MM.1S (cell line): ENCODE results near the gene TPSAB1.
"Not testable (repeated sequence)": the region's sequence is repeated elsewhere in the genome, so short reads cannot be mapped to it uniquely, and the experiment has no call there.

Experiments
- DNase-seq: peaks from one replicate; pipeline ENCODE4 v3.0.0-alpha.2; 2015
- H2AFZ ChIP-seq: fragments of 300-600 bp; sonication (generic); 2 replicates; pipeline ENCODE4 v1.6.0; 2016; ENCODE audit warnings: antibody characterized with exemption, low read length
- H3F3A ChIP-seq: fragments of 300-600 bp; sonication (generic); 2 replicates; pipeline ENCODE4 v1.6.1; 2016; ENCODE audit warnings: mild to moderate bottlenecking, antibody characterized with exemption, low read length, moderate library complexity, mixed read lengths; ENCODE audit not compliant: insufficient read depth
- H3K27ac ChIP-seq: fragments of 300-600 bp; sonication (generic); 2 replicates; pipeline ENCODE4 v1.5.1; 2016; ENCODE audit warnings: mild to moderate bottlenecking, low read length
- H3K27me3 ChIP-seq: fragments of 300-600 bp; sonication (generic); replicated peaks from 2 replicates; pipeline ENCODE4 v1.6.0; 2016; ENCODE audit warnings: low read length; ENCODE audit not compliant: insufficient read depth
- H3K36me3 ChIP-seq: fragments of 300-600 bp; sonication (generic); replicated peaks from 2 replicates; pipeline ENCODE4 v1.6.1; 2016; ENCODE audit warnings: mild to moderate bottlenecking, low read length, mixed read lengths; ENCODE audit not compliant: insufficient read depth
- H3K4me1 ChIP-seq: fragments of 300-600 bp; sonication (generic); 2 replicates; pipeline ENCODE4 v1.6.1; 2016; ENCODE audit warnings: low read length, mixed read lengths
- H3K4me2 ChIP-seq: fragments of 300-600 bp; sonication (generic); 2 replicates; pipeline ENCODE4 v1.6.0; 2016; ENCODE audit warnings: low read depth, low read length
- H3K4me3 ChIP-seq: fragments of 300-600 bp; sonication (generic); 2 replicates; pipeline ENCODE4 v1.5.1; 2016; ENCODE audit warnings: low read length, mixed read lengths
- H3K79me2 ChIP-seq: fragments of 300-600 bp; sonication (generic); 2 replicates; pipeline ENCODE4 v1.6.1; 2016; ENCODE audit warnings: mixed run types, low read length, mixed read lengths
- H3K9ac ChIP-seq: fragments of 300-600 bp; sonication (generic); 2 replicates; pipeline ENCODE4 v1.6.1; 2016; ENCODE audit warnings: low read length, mixed read lengths
- H3K9me2 ChIP-seq: fragments of 300-600 bp; sonication (generic); replicated peaks from 2 replicates; pipeline ENCODE4 v1.6.1; 2016; ENCODE audit warnings: mild to moderate bottlenecking, low read length, mixed read lengths; ENCODE audit not compliant: insufficient read depth
- H3K9me3 ChIP-seq: fragments of 300-600 bp; sonication (generic); replicated peaks from 2 replicates; pipeline ENCODE4 v1.6.1; 2016; ENCODE audit warnings: mild to moderate bottlenecking, low read length, mixed read lengths; ENCODE audit not compliant: insufficient read depth
- H4K20me1 ChIP-seq: fragments of 300-600 bp; sonication (generic); 2 replicates; pipeline ENCODE4 v1.6.1; 2016; ENCODE audit warnings: mild to moderate bottlenecking, low read length, moderate library complexity, mixed read lengths; ENCODE audit not compliant: insufficient read depth

Gene TPSAB1

DNA sequence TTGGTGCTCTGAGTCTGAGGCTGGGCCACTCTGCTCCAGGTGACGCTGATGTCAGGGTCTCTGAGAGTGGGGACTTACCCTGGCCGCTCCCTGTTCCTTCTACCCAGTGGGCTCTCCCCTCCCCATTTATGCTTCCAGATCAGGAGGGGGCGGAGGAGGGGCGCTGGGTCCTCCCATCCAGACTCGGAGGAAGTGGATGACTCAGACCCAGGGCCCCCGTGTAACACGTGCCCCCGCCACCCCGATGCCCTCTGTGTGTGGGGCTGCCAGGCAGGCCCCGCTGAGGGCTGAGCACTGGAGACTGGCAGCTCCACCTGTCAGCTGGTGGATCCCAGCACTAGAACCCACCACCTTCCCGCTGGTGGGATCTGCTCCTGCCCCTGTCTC, 10.4 kb upstream of the TPSAB1 start, which contains the start of gene TPSB2:
TSS of gene TPSB2 (minus strand) at position 101 of the 387 bp plus-strand sequence. CDS start 233 bp downstream, outside the sequence.
- not testable (repeated sequence) for H3K4me1 ChIP-seq, H3K9me2 ChIP-seq, H3K36me3 ChIP-seq, H3K79me2 ChIP-seq, H3K4me3 ChIP-seq, H3K9ac ChIP-seq, H3K9me3 ChIP-seq, DNase-seq, H4K20me1 ChIP-seq, H3K4me2 ChIP-seq, H3K27ac ChIP-seq, H2AFZ ChIP-seq, H3F3A ChIP-seq
- peaks cover 14% of the 10 kb centered on the region for H3K27me3 ChIP-seq

DNA sequence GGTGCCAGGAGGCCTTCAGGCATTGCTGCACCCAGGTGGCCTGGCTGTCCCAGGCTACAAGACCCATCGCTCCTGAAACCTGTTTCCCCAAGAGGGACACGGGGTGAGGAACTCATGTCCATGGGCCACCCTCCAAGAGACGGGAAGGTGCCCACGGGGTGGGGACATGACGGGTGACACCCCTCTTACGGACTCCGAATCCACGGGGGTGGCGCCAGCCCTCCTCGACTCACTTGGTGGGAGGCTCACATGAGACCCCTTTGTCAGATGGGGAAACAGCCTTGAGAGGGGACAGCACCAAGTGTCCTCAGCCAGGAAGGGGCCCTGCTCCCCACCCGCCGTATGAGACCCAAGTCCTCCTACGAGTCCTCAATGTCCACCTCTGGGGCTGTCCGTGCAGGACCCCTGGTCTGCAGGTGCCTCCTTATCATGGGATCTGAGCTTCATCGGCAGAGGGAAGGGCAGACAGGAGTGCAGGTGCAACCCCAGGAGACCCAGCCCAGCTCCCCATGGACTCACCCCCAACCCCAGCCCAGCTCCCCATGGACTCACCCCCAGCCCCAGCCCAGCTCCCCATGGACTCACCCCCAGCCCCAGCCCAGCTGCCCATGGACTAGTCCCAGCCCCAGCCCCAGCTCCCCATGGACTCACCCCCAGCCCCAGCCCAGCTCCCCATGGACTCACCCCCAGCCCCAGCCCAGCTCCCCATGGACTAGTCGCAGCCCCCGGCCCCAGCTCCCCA, 9.9 kb upstream of the TPSAB1 start:
- not testable (repeated sequence) for H3K36me3 ChIP-seq, H3K9me2 ChIP-seq, H3F3A ChIP-seq, DNase-seq, H2AFZ ChIP-seq, H3K4me1 ChIP-seq, H3K4me2 ChIP-seq, H4K20me1 ChIP-seq, H3K27ac ChIP-seq, H3K9ac ChIP-seq, H3K79me2 ChIP-seq, H3K27me3 ChIP-seq, H3K4me3 ChIP-seq, H3K9me3 ChIP-seq

DNA sequence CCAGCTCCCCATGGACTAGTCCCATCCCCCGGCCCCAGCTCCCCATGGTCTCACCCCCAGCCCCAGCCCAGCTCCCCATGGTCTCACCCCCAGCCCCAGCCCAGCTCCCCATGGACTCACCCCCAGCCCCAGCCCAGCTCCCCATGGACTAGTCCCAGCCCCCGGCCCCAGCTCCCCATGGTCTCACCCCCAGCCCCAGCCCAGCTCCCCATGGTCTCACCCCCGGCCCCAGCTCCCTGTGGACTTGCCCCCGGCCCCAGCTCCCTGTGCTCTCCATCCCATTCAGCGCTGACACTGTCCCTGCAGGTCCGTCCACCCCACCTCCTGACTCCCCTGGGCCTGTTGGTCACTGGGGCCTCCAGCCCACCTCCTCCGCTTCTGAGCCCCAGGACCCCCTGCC, 9.2 kb upstream of the TPSAB1 start:
- not testable (repeated sequence) for DNase-seq, H2AFZ ChIP-seq, H3K27ac ChIP-seq

DNA sequence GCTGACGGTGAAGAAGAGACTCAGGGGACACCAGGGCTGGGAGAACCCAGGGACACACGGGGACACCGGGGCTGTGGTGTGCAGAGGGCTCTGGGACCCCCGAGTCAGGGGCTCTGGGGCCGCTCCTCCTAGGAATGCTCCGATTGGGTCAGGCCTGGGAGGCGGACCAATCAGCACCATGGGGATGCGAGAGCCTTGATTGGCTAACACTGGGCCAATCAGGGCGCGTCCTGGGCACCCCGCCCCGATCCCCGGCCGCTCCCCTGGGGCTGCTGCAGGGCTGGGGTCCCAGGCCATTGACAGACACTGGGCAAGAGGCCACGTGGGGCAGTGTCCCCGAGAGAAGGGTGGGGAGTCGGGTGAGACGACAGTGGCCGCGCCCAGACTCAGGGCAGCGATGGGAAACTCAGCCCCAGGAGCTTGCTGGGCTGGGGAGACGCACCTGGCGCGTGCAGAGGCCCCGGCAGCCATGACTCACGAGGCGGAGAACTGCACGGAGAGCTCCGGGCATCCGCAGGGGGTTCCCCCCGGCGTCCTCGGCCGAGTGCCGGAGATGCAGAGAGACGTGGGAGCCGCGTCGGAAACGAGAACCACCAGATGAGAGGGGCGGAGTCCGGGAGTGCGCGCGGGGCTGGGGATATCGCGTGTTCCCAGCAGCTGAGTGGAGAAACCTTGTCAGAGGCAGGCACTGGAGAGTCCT, 8.3 kb upstream of the TPSAB1 start:
- not testable (repeated sequence) for H3K9me2 ChIP-seq, H3K4me1 ChIP-seq, H3K4me2 ChIP-seq, H3K4me3 ChIP-seq, DNase-seq, H3K79me2 ChIP-seq, H3K9ac ChIP-seq, H3F3A ChIP-seq, H3K27ac ChIP-seq, H2AFZ ChIP-seq, H4K20me1 ChIP-seq, H3K36me3 ChIP-seq, H3K27me3 ChIP-seq, H3K9me3 ChIP-seq

More for the DNA sequence above, 9.2 kb upstream of the TPSAB1 start:
- not testable (repeated sequence) for H3K27me3 ChIP-seq, H3K9me3 ChIP-seq, H3K9ac ChIP-seq, H3K4me3 ChIP-seq, H3K4me2 ChIP-seq, H3K4me1 ChIP-seq, H3K9me2 ChIP-seq, H3K79me2 ChIP-seq, H3F3A ChIP-seq, H4K20me1 ChIP-seq, H3K36me3 ChIP-seq

DNA sequence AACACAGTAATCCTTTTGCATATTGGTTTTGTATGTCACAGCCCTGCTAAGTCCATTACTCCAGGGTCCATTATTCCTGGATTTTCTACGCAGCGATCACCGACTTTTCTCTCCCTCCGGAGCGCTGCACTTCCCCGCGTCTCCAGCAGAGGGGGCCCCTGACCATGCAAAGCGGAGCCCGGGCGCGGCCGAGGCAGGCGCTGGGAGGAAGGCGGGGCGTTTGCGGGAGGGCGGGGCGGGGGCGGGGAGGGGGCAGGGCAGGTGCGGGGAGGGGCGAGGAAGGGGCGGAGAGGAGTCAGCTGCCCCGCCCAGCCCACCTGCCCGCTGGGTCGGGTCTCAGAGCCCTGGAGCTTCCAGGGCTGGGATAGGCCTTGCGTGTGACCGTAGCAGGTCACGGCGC, 3.8 kb upstream of the TPSAB1 start:
- H2AFZ ChIP-seq, H3K4me3 ChIP-seq, H3K4me1 ChIP-seq, H3K79me2 ChIP-seq, H3K4me2 ChIP-seq, H3F3A ChIP-seq, H3K9me3 ChIP-seq, H3K9ac ChIP-seq, H3K9me2 ChIP-seq, H3K36me3 ChIP-seq, H4K20me1 ChIP-seq, H3K27me3 ChIP-seq, DNase-seq, H3K27ac ChIP-seq: not testable (repeated sequence)
